Suprapubic skin (tissue), 4 donors: ENCODE results near the gene ZNF460. TPM values are rescaled to one million over a fixed set of nuclear protein-coding genes. Genes with fewer than 3 reads are reported as not detected.
A peak's percentile ranks its signal among the peaks of the same experiment; 100 is the strongest.

ENCODE experiments used
- DNase-seq, 2 donors: peaks; one replicate each; pipeline ENCODE4 v3.0.0-alpha.2; 2019; ENCODE audit warnings: low spot score in 2 of 2
- H3K27ac ChIP-seq: fragments of 200-600 bp; sonication (generic); one replicate; pipeline ENCODE4 v1.5.1; 2019
- H3K27me3 ChIP-seq: fragments of 200-600 bp; sonication (generic); one replicate; pipeline ENCODE4 v1.5.1; 2019
- H3K36me3 ChIP-seq: fragments of 200-600 bp; sonication (generic); one replicate; pipeline ENCODE4 v1.5.1; 2019
- H3K4me1 ChIP-seq: fragments of 200-600 bp; sonication (generic); one replicate; pipeline ENCODE4 v1.5.1; 2019
- H3K4me3 ChIP-seq: fragments of 200-600 bp; sonication (generic); one replicate; pipeline ENCODE4 v1.5.1; 2019; ENCODE audit warnings: mild to moderate bottlenecking
- H3K9me3 ChIP-seq: fragments of 200-600 bp; sonication (generic); one replicate; pipeline ENCODE4 v1.5.1; 2019
- EP300 ChIP-seq: sonication (generic); formaldehyde crosslinking; IDR thresholded peaks from one replicate; pipeline ENCODE4 v1.6.1; 2017; ENCODE audit warnings: antibody characterized with exemption
- POLR2A ChIP-seq, 2 donors: fragments of 450-650 bp; IDR thresholded peaks; one replicate each; pipeline ENCODE4 v1.6.1; 2017; ENCODE audit warnings: antibody characterized with exemption in 2 of 2, mild to moderate bottlenecking in 2 of 2, moderate library complexity in 2 of 2
- POLR2AphosphoS5 ChIP-seq, 3 donors: sonication (generic); formaldehyde crosslinking; IDR thresholded peaks; one replicate each; pipeline ENCODE4 v1.6.1; 2017; ENCODE audit warnings: antibody characterized with exemption in 3 of 3
- WGBS: methylation state at CpG from one replicate; pipeline ENCODE4 v1.1.5; 2018; 5-methylcytosine and 5-hydroxymethylcytosine counted together
- total RNA-seq, 4 donors: library from RNA; depleted of rRNA; stranded (reverse); fragments of >200 nt; gene quantifications; one replicate each; pipeline ENCODE4 v1.1.0, GENCODE V29; 2016
- TF ChIP-seq, protein P1 (sequence below), 2 donors: fragments of 200-600 bp in 1 of 2; fragments of 450-650 bp in 1 of 2; sonication (generic) in 1 of 2; IDR thresholded peaks; one replicate each; pipeline ENCODE4 v1.5.1; 2016 to 2019; ENCODE audit warnings: antibody characterized with exemption in 2 of 2, mild to moderate bottlenecking in 1 of 2, moderate library complexity in 1 of 2

ZNF460 gene
- total RNA-seq, 4 donors from 2014 or later = 75.2 to 101 (median 78.6) TPM

GRCh38 chr19:57241176-57241575, 39.1 kb upstream of the ZNF460 start:
- Histone ChIP-seq H3K9me3 (no peaks in the 10 kb centered on the region), H3K4me1 (peaks cover 17% of the 10 kb centered on the region), H3K27me3 (no peaks in the 10 kb centered on the region), H3K27ac (peak overlapping the region; percentile 93), H3K4me3 (peak overlapping the region; percentile 95), H3K36me3 (peaks cover 19% of the 10 kb centered on the region)
- no peak for TF ChIP-seq POLR2A (IDR thresholded peaks at IDR 0.05)
- no peak for TF ChIP-seq EP300
- 18% methylated on average over 7 of the region's 7 CpGs for WGBS
- DNase-seq = no peak

- WGBS = 94% methylated on average over 5 of the region's 5 CpGs
- Histone ChIP-seq H3K36me3 (peaks cover 36% of the 10 kb centered on the region), H3K4me3 (no peak overlapping the region), H3K27ac (no peak overlapping the region), H3K4me1 (peaks cover 17% of the 10 kb centered on the region), H3K9me3 (no peaks in the 10 kb centered on the region), H3K27me3 (no peaks in the 10 kb centered on the region)
- DNase-seq = no peak
- TF ChIP-seq POLR2A (IDR thresholded peaks at IDR 0.05) (no peak), POLR2AphosphoS5 (IDR thresholded peaks at IDR 0.05) (no peak), EP300 (no peak)
- TF ChIP-seq, protein P1, sequence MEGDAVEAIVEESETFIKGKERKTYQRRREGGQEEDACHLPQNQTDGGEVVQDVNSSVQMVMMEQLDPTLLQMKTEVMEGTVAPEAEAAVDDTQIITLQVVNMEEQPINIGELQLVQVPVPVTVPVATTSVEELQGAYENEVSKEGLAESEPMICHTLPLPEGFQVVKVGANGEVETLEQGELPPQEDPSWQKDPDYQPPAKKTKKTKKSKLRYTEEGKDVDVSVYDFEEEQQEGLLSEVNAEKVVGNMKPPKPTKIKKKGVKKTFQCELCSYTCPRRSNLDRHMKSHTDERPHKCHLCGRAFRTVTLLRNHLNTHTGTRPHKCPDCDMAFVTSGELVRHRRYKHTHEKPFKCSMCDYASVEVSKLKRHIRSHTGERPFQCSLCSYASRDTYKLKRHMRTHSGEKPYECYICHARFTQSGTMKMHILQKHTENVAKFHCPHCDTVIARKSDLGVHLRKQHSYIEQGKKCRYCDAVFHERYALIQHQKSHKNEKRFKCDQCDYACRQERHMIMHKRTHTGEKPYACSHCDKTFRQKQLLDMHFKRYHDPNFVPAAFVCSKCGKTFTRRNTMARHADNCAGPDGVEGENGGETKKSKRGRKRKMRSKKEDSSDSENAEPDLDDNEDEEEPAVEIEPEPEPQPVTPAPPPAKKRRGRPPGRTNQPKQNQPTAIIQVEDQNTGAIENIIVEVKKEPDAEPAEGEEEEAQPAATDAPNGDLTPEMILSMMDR (IDR thresholded peaks at IDR 0.05) = no peak
These were observed 37.5 kb upstream of the ZNF460 start for GRCh38 chr19:57242821-57243220.

GRCh38 chr19:57244513-57244912, 35.8 kb upstream of the ZNF460 start:
- Histone ChIP-seq H3K4me1 (peaks cover 17% of the 10 kb centered on the region), H3K9me3 (no peaks in the 10 kb centered on the region), H3K27me3 (no peaks in the 10 kb centered on the region), H3K27ac (no peak overlapping the region), H3K36me3 (peaks cover 49% of the 10 kb centered on the region), H3K4me3 (no peak overlapping the region)
- TF ChIP-seq EP300 = no peak
- 96% methylated on average over 5 of the region's 5 CpGs for WGBS
- DNase-seq = no peak

DNA sequence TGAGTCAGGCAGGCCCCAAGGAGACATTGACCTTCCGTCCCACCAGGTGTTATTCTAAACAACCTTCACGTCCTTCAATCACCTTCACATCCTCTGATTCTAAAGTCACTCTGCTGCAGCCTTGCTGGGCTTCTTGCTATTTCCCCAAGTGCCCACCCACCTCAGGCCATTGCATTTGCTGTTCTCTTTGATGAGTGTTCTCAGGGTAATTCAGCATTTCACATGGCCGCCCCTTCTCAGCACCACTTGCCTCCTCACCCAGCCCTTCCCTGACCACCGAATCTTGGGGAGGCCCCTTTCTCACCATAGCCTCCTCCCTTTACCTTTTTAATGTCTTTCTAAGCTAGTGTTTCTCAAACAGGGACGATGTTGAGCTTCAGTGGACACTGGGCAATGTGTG, 35.2 kb upstream of the ZNF460 start:
- TF ChIP-seq POLR2A (IDR thresholded peaks at IDR 0.05) (no peak), POLR2AphosphoS5 (IDR thresholded peaks at IDR 0.05) (no peak), EP300 (no peak)
- TF ChIP-seq, protein P1 (IDR thresholded peaks at IDR 0.05) = no peak
- Histone ChIP-seq H3K9me3 (no peaks in the 10 kb centered on the region), H3K4me1 (peaks cover 14% of the 10 kb centered on the region), H3K4me3 (no peak overlapping the region), H3K36me3 (peaks cover 52% of the 10 kb centered on the region), H3K27ac (no peak overlapping the region), H3K27me3 (no peaks in the 10 kb centered on the region)
- DNase-seq = no peak
- 95% methylated on average over 5 of the region's 5 CpGs for WGBS

DNA sequence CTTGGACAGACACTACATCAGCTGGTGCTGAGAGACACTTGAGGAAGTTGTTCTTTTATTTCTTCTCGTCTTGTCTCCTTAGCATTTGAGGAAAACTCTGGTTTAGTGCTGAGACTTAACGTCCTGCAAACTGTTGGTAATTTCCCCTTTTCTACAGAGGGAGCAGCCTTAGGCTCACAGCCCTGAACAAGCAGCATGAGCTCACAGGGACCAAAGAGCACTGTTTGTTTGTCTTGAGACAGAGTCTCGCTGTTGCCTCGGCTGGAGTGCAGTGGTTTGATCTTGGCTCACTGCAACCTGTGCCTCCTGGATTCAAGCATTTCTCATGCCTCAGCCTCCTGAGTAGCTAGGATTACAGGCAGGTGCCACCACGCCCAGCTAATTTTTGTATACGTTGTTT, 34.3 kb upstream of the ZNF460 start:
- TF ChIP-seq POLR2AphosphoS5 (IDR thresholded peaks at IDR 0.05) (no peak), POLR2A (IDR thresholded peaks at IDR 0.05) (no peak), EP300 (no peak)
- TF ChIP-seq, protein P1 (IDR thresholded peaks at IDR 0.05) = no peak
- Histone ChIP-seq H3K27ac (no peak overlapping the region), H3K27me3 (no peaks in the 10 kb centered on the region), H3K36me3 (peaks cover 61% of the 10 kb centered on the region), H3K9me3 (no peaks in the 10 kb centered on the region), H3K4me3 (no peak overlapping the region), H3K4me1 (peaks cover 13% of the 10 kb centered on the region)
- WGBS = 74% methylated on average over 6 of the region's 6 CpGs
- no peak for DNase-seq

DNA sequence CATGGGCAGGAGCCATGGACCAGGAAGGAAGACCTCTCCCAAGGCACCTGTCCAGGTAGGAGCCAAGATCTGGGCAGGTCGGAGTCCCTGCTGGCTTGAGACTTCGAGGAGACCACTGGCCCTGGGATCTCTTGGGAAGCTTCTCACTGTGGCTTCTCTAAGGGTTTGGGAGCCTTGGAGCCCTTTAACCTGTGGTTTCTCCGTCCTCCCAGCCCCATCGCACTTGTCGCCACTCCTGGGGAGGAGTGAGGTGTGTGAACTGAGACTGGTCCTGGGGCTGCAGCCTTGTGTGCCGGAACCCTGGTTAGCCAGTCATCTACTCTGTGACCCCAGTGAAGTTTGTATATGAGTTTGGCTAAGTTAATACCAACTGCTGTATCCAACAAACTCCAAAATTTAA, 31.6 kb upstream of the ZNF460 start:
- no peak overlapping the region for H3K4me3 ChIP-seq
- no peaks in the 10 kb centered on the region for H3K27me3 ChIP-seq
- peaks cover 86% of the 10 kb centered on the region for H3K36me3 ChIP-seq
- no peak for TF ChIP-seq POLR2AphosphoS5 (IDR thresholded peaks at IDR 0.05)
- TF ChIP-seq POLR2A (IDR thresholded peaks at IDR 0.05) = no peak
- TF ChIP-seq, protein P1 (IDR thresholded peaks at IDR 0.05) = no peak
- no peak for TF ChIP-seq EP300
- no peak for DNase-seq
- H3K9me3 ChIP-seq = no peaks in the 10 kb centered on the region
- 78% methylated on average over 6 of the region's 6 CpGs for WGBS
- no peak overlapping the region for H3K27ac ChIP-seq
- H3K4me1 ChIP-seq = no peaks in the 10 kb centered on the region
